ENCODE data around the gene RGS12. TPM values are rescaled to one million over a fixed set of nuclear protein-coding genes. Genes with fewer than 3 reads are reported as not detected.

The RGS12 gene
- total and polyA plus RNA-seq, 3 experiments from 2014 or later = 2.3 to 3.0 (median 2.4) TPM

DNA sequence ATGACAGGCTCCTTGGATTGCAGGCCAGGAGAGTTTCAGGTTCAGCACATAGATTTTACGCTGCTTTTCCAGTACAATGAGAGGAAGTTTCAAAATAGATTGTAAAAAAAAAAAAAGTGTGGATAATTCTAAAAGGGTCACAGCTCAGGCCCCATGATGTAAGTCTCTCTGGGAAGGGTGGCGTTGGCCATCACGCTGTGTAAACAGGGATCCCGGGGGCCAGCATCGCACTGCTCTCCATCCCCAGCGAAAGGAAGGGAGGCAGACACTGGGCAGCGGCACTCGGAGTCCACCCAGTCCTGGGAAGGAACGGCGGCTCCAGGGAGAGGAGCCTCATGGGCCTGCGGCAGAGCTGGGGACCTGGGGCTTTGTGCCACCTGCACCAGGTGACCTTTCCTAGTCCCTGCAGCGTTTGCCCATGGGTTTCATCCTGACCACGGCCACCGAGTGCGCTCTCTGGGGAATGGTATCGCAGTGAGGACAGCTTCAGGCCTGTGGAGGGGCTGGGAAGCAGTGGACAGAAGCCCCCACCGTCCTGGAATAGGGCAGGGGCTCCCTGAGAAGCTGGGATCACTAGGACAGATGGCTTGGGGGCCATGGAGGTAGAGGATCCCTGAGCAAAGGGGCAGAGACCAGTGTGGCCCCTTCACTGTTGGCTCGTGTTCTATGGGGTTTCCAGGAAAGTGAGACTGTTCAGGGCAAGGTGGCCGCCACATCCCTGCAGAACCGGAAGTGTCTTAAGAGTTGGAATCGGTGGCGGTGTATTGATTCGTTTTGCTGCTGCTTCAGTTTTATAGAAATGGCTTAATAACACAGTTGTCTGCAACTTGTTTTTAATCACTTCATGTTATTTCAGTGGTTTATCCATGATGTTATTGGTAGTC is 38.9 kb downstream of the RGS12 start:
- POLR2A ChIA-PET = no interaction called here
- H3K9me3 ChIP-seq (ENCODE audit: low read length) = no peaks in the 10 kb centered on the region
- no peaks in the 10 kb centered on the region for H3K9me3 Mint-ChIP-seq
- no peaks in the 10 kb centered on the region for H3K27me3 ChIP-seq (ENCODE audit: insufficient read depth, low read length, poor library complexity, severe bottlenecking)
- no peaks in the 10 kb centered on the region for H3K36me3 ChIP-seq (ENCODE audit: insufficient read depth, low read length)
- H3K4me3 Mint-ChIP-seq = no peak overlapping the region
- DNase-seq = no peak
- H3K36me3 Mint-ChIP-seq = peaks cover 0 to 4% (median 0%) of the 10 kb centered on the region in 3 donors
- H3K4me3 ChIP-seq (ENCODE audit: low read length) = no peak overlapping the region
- no peaks in the 10 kb centered on the region for H3K4me1 ChIP-seq (ENCODE audit: insufficient read depth, low read length)
- H3K4me1 Mint-ChIP-seq = peaks cover 0 to 9% (median 3%) of the 10 kb centered on the region in 3 donors
- no peaks in the 10 kb centered on the region for H3K27me3 Mint-ChIP-seq
- no peak overlapping the region for H3K27ac ChIP-seq (ENCODE audit: low read depth, low read length)
- CTCF ChIA-PET = no interaction called here
- peak overlapping the region in 2 of 8 donors; percentile 79 to 83 for H3K27ac Mint-ChIP-seq

GRCh38 chr4:3332498-3332897 is 39.7 kb downstream of the RGS12 start:
- Mint-ChIP-seq H3K27me3 (peaks cover 0 to 3% of the 10 kb centered on the region in 2 donors), H3K27ac (peak overlapping the region in 1 of 8 donors; percentile 94), H3K4me3 (no peak overlapping the region), H3K36me3 (peaks cover 0 to 4% (median 0%) of the 10 kb centered on the region in 3 donors), H3K9me3 (no peaks in the 10 kb centered on the region), H3K4me1 (peaks cover 0 to 4% (median under 1%) of the 10 kb centered on the region in 3 donors)
- Histone ChIP-seq H3K27ac (ENCODE audit: low read depth, low read length) (no peak overlapping the region), H3K4me3 (ENCODE audit: low read length) (no peak overlapping the region), H3K4me1 (ENCODE audit: insufficient read depth, low read length) (no peaks in the 10 kb centered on the region), H3K27me3 (ENCODE audit: insufficient read depth, low read length, poor library complexity, severe bottlenecking) (no peaks in the 10 kb centered on the region), H3K36me3 (ENCODE audit: insufficient read depth, low read length) (no peaks in the 10 kb centered on the region), H3K9me3 (ENCODE audit: low read length) (no peaks in the 10 kb centered on the region)
- CTCF ChIA-PET = no interaction called here
- POLR2A ChIA-PET = no interaction called here
- no peak for DNase-seq

GRCh38 chr4:3334316-3334715 is 41.5 kb downstream of the RGS12 start:
- Histone ChIP-seq H3K4me1 (ENCODE audit: insufficient read depth, low read length) (no peaks in the 10 kb centered on the region), H3K27ac (ENCODE audit: low read depth, low read length) (no peak overlapping the region), H3K27me3 (ENCODE audit: insufficient read depth, low read length, poor library complexity, severe bottlenecking) (no peaks in the 10 kb centered on the region), H3K36me3 (ENCODE audit: insufficient read depth, low read length) (no peaks in the 10 kb centered on the region), H3K9me3 (ENCODE audit: low read length) (no peaks in the 10 kb centered on the region), H3K4me3 (ENCODE audit: low read length) (no peak overlapping the region)
- ChIA-PET CTCF (no interaction called here), POLR2A (no interaction called here)
- Mint-ChIP-seq H3K4me3 (no peak overlapping the region), H3K27me3 (peaks cover 0 to 3% of the 10 kb centered on the region in 2 donors), H3K9me3 (no peaks in the 10 kb centered on the region), H3K36me3 (peaks cover 0 to 4% (median 0%) of the 10 kb centered on the region in 3 donors), H3K27ac (no peak overlapping the region), H3K4me1 (peaks cover 0 to 4% (median 0%) of the 10 kb centered on the region in 3 donors)
- no peak for DNase-seq

- POLR2A ChIA-PET = no interaction called here
- no peak for DNase-seq
These were observed 42.6 kb downstream of the RGS12 start for GRCh38 chr4:3335385-3335784.

GRCh38 chr4:3335982-3336381 is 43.2 kb downstream of the RGS12 start:
- Histone ChIP-seq H3K27me3 (ENCODE audit: insufficient read depth, low read length, poor library complexity, severe bottlenecking) (no peaks in the 10 kb centered on the region), H3K36me3 (ENCODE audit: insufficient read depth, low read length) (no peaks in the 10 kb centered on the region), H3K4me3 (ENCODE audit: low read length) (no peak overlapping the region), H3K9me3 (ENCODE audit: low read length) (no peaks in the 10 kb centered on the region), H3K27ac (ENCODE audit: low read depth, low read length) (no peak overlapping the region), H3K4me1 (ENCODE audit: insufficient read depth, low read length) (no peaks in the 10 kb centered on the region)
- DNase-seq = no peak
- H3K27me3 Mint-ChIP-seq = peaks cover 0 to 3% of the 10 kb centered on the region in 2 donors
- H3K4me3 Mint-ChIP-seq = no peak overlapping the region
- no peak overlapping the region for H3K27ac Mint-ChIP-seq
- CTCF ChIA-PET = no interaction called here
- H3K4me1 Mint-ChIP-seq = no peaks in the 10 kb centered on the region
- H3K36me3 Mint-ChIP-seq = peaks cover 0 to 4% (median 0%) of the 10 kb centered on the region in 3 donors
- H3K9me3 Mint-ChIP-seq = no peaks in the 10 kb centered on the region
- POLR2A ChIA-PET = no interaction called here

More at GRCh38 chr4:3335385-3335784, 42.6 kb downstream of the RGS12 start:
- H3K4me3 Mint-ChIP-seq = no peak overlapping the region
- Histone ChIP-seq H3K4me3 (ENCODE audit: low read length) (no peak overlapping the region), H3K36me3 (ENCODE audit: insufficient read depth, low read length) (no peaks in the 10 kb centered on the region), H3K4me1 (ENCODE audit: insufficient read depth, low read length) (no peaks in the 10 kb centered on the region), H3K27me3 (ENCODE audit: insufficient read depth, low read length, poor library complexity, severe bottlenecking) (no peaks in the 10 kb centered on the region), H3K27ac (ENCODE audit: low read depth, low read length) (no peak overlapping the region), H3K9me3 (ENCODE audit: low read length) (no peaks in the 10 kb centered on the region)
- no peak overlapping the region for H3K27ac Mint-ChIP-seq
- peaks cover 0 to 3% of the 10 kb centered on the region in 2 donors for H3K27me3 Mint-ChIP-seq
- H3K36me3 Mint-ChIP-seq = peaks cover 0 to 4% (median 0%) of the 10 kb centered on the region in 3 donors
- H3K9me3 Mint-ChIP-seq = no peaks in the 10 kb centered on the region
- CTCF ChIA-PET = no interaction called here
- H3K4me1 Mint-ChIP-seq = no peaks in the 10 kb centered on the region

GRCh38 chr4:3336382-3337356 is 43.8 kb downstream of the RGS12 start:
- no peak for DNase-seq

GRCh38 chr4:3337357-3337732 is 44.5 kb downstream of the RGS12 start:
- H3K27ac Mint-ChIP-seq = peak overlapping the region in 2 of 8 donors; percentile 13 to 36
- no peak for DNase-seq
- H3K36me3 ChIP-seq (ENCODE audit: insufficient read depth, low read length) = no peaks in the 10 kb centered on the region
- no peak overlapping the region for H3K27ac ChIP-seq (ENCODE audit: low read depth, low read length)
- H3K4me1 ChIP-seq (ENCODE audit: insufficient read depth, low read length) = peaks cover 6% of the 10 kb centered on the region
- H3K9me3 Mint-ChIP-seq = no peaks in the 10 kb centered on the region
- no peak overlapping the region for H3K4me3 Mint-ChIP-seq
- CTCF ChIA-PET = interaction anchor here (1.0 kb wide), 1 partner anchor 42 kb away, joined by 3 read pairs; no protein-coding TSS in a partner anchor
- H3K4me3 ChIP-seq (ENCODE audit: low read length) = no peak overlapping the region
- H3K36me3 Mint-ChIP-seq = peaks cover 0 to 4% (median 0%) of the 10 kb centered on the region in 3 donors
- no peaks in the 10 kb centered on the region for H3K9me3 ChIP-seq (ENCODE audit: low read length)
- peaks cover 6% of the 10 kb centered on the region in 3 donors for H3K4me1 Mint-ChIP-seq
- H3K27me3 Mint-ChIP-seq = peaks cover 0 to 3% of the 10 kb centered on the region in 2 donors
- POLR2A ChIA-PET = no interaction called here
- H3K27me3 ChIP-seq (ENCODE audit: insufficient read depth, low read length, poor library complexity, severe bottlenecking) = no peaks in the 10 kb centered on the region

More at GRCh38 chr4:3336382-3337356, 43.8 kb downstream of the RGS12 start:
- no peaks in the 10 kb centered on the region for H3K4me1 Mint-ChIP-seq
- no peak overlapping the region for H3K27ac ChIP-seq (ENCODE audit: low read depth, low read length)
- no peaks in the 10 kb centered on the region for H3K27me3 ChIP-seq (ENCODE audit: insufficient read depth, low read length, poor library complexity, severe bottlenecking)
- peaks cover 0 to 4% (median 0%) of the 10 kb centered on the region in 3 donors for H3K36me3 Mint-ChIP-seq
- H3K4me1 ChIP-seq (ENCODE audit: insufficient read depth, low read length) = peaks cover under 1% of the 10 kb centered on the region
- no peaks in the 10 kb centered on the region for H3K36me3 ChIP-seq (ENCODE audit: insufficient read depth, low read length)
- H3K4me3 ChIP-seq (ENCODE audit: low read length) = no peak overlapping the region
- no peaks in the 10 kb centered on the region for H3K9me3 Mint-ChIP-seq
- POLR2A ChIA-PET = no interaction called here
- H3K4me3 Mint-ChIP-seq = no peak overlapping the region
- H3K9me3 ChIP-seq (ENCODE audit: low read length) = no peaks in the 10 kb centered on the region
- CTCF ChIA-PET = interaction anchor here (1.0 kb wide), 1 partner anchor 41 kb away, joined by 3 read pairs; no protein-coding TSS in a partner anchor
- peak overlapping the region in 1 of 8 donors; percentile 13 for H3K27ac Mint-ChIP-seq
- peaks cover 0 to 3% of the 10 kb centered on the region in 2 donors for H3K27me3 Mint-ChIP-seq
